H9 (cell line): Measurements from ENCODE around the gene ABCB1. TPM values are rescaled to one million over a fixed set of nuclear protein-coding genes. Genes with fewer than 3 reads are reported as not detected.

Source experiments
- DNase-seq: peaks from one replicate; pipeline ENCODE4 v3.0.0-alpha.2; 2017
- H2AFZ ChIP-seq: one replicate; pipeline ENCODE4 v1.6.1; 2013; ENCODE audit warnings: mild to moderate bottlenecking, low read length, control low read depth, moderate library complexity
- H2AK5ac ChIP-seq: 2 replicates; pipeline ENCODE4 v1.6.1; 2013; ENCODE audit warnings: low read length, control low read depth, mixed read lengths; ENCODE audit not compliant: insufficient read length
- H2BK120ac ChIP-seq: one replicate; pipeline ENCODE4 v1.6.1; 2013; ENCODE audit warnings: low read depth, mild to moderate bottlenecking, low read length, control low read depth, inconsistent platforms; ENCODE audit not compliant: poor library complexity, severe bottlenecking
- H2BK12ac ChIP-seq: 2 replicates; pipeline ENCODE4 v1.6.1; 2013; ENCODE audit warnings: low read length, control low read depth, mixed read lengths, low read depth; ENCODE audit not compliant: insufficient read length
- H2BK15ac ChIP-seq: 2 replicates; pipeline ENCODE4 v1.6.1; 2013; ENCODE audit warnings: low read depth, low read length, control low read depth
- H2BK20ac ChIP-seq: one replicate; pipeline ENCODE4 v1.6.1; 2013; ENCODE audit warnings: low read depth, mild to moderate bottlenecking, low read length, control low read depth, inconsistent platforms; ENCODE audit not compliant: poor library complexity, severe bottlenecking
- H2BK5ac ChIP-seq: 2 replicates; pipeline ENCODE4 v1.6.1; 2013; ENCODE audit warnings: low read length, control low read depth, mixed read lengths; ENCODE audit not compliant: insufficient read length
- H3K14ac ChIP-seq: 2 replicates; pipeline ENCODE4 v1.6.1; 2013; ENCODE audit warnings: low read length, control low read depth; ENCODE audit not compliant: insufficient read depth
- H3K18ac ChIP-seq: 2 replicates; pipeline ENCODE4 v1.6.1; 2013; ENCODE audit warnings: low read depth, mild to moderate bottlenecking, mixed read lengths, low read length, control low read depth; ENCODE audit not compliant: insufficient read length
- H3K23ac ChIP-seq: 2 replicates; pipeline ENCODE4 v1.6.1; 2013; ENCODE audit warnings: low read length, control low read depth, mixed read lengths, low read depth; ENCODE audit not compliant: insufficient read length
- H3K23me2 ChIP-seq: 2 replicates; pipeline ENCODE4 v1.6.1; 2013; ENCODE audit warnings: low read depth, mild to moderate bottlenecking, mixed read lengths, low read length, control low read depth; ENCODE audit not compliant: insufficient read length, poor library complexity, severe bottlenecking
- H3K27ac ChIP-seq: 2 replicates; pipeline ENCODE4 v1.5.1; 2013; ENCODE audit warnings: low read length, control low read depth, mixed read lengths, low read depth; ENCODE audit not compliant: insufficient read length
- H3K27me3 ChIP-seq: 2 replicates; pipeline ENCODE4 v1.6.1; 2013; ENCODE audit warnings: low read length, control low read depth, inconsistent platforms; ENCODE audit not compliant: insufficient read depth
- H3K4ac ChIP-seq: 2 replicates; pipeline ENCODE4 v1.6.1; 2013; ENCODE audit warnings: low read depth, mild to moderate bottlenecking, control low read depth, inconsistent platforms, low read length, moderate library complexity
- H3K4me1 ChIP-seq: 2 replicates; pipeline ENCODE4 v1.6.1; 2013; ENCODE audit warnings: low read length, control low read depth, inconsistent platforms; ENCODE audit not compliant: insufficient read depth
- H3K4me2 ChIP-seq: 2 replicates; pipeline ENCODE4 v1.6.1; 2013; ENCODE audit warnings: low read length, control low read depth, mixed read lengths; ENCODE audit not compliant: insufficient read length, insufficient read depth
- H3K56ac ChIP-seq: 2 replicates; pipeline ENCODE4 v1.6.1; 2013; ENCODE audit warnings: low read depth, mild to moderate bottlenecking, mixed read lengths, low read length, control low read depth; ENCODE audit not compliant: insufficient read length
- H3K79me1 ChIP-seq: 2 replicates; pipeline ENCODE4 v1.6.1; 2013; ENCODE audit warnings: low read depth, mild to moderate bottlenecking, moderate library complexity, low read length, control low read depth, inconsistent platforms; ENCODE audit not compliant: insufficient read depth, poor library complexity, severe bottlenecking
- H3K79me2 ChIP-seq: 2 replicates; pipeline ENCODE4 v1.6.1; 2013; ENCODE audit warnings: low read length, control low read depth, inconsistent platforms; ENCODE audit not compliant: insufficient read depth
- H3K9ac ChIP-seq: 2 replicates; pipeline ENCODE4 v1.6.1; 2013; ENCODE audit warnings: low read length, control low read depth, mixed read lengths; ENCODE audit not compliant: insufficient read length; ENCODE audit errors: extremely low read depth
- H3K9me3 ChIP-seq: one replicate; pipeline ENCODE4 v1.6.1; 2013; ENCODE audit warnings: low read depth, low read length, inconsistent platforms; ENCODE audit not compliant: control insufficient read depth
- H3T11ph ChIP-seq: one replicate; pipeline ENCODE4 v1.6.1; 2013; ENCODE audit warnings: mild to moderate bottlenecking, low read length, control low read depth, inconsistent platforms
- H4K20me1 ChIP-seq: one replicate; pipeline ENCODE4 v1.6.1; 2013; ENCODE audit not compliant: control insufficient read depth, insufficient read length, insufficient read depth
- H4K5ac ChIP-seq: 2 replicates; pipeline ENCODE4 v1.6.1; 2013; ENCODE audit warnings: low read depth, mild to moderate bottlenecking, mixed read lengths, low read length, control low read depth; ENCODE audit not compliant: insufficient read length
- H4K8ac ChIP-seq: replicated peaks from 2 replicates; pipeline ENCODE4 v1.6.1; 2013; ENCODE audit warnings: low read length, control low read depth, mixed read lengths, low read depth; ENCODE audit not compliant: insufficient read length
- H4K91ac ChIP-seq: 2 replicates; pipeline ENCODE4 v1.6.1; 2013; ENCODE audit warnings: low read depth, mild to moderate bottlenecking, moderate library complexity, mixed read lengths, low read length, control low read depth; ENCODE audit not compliant: insufficient read length
- H3K27ac Mint-ChIP-seq, 3 experiments: 2 replicates in 2 of 3; 3 replicates in 1 of 3; pipeline ENCODE4 v1.8.0; 2020 to 2021; ENCODE audit warnings: mixed read lengths in 3 of 3, mild to moderate bottlenecking in 1 of 3, moderate library complexity in 1 of 3
- H3K27me3 Mint-ChIP-seq: 2 replicates; pipeline ENCODE4 v1.8.0; 2021; ENCODE audit warnings: low read depth, mild to moderate bottlenecking, moderate library complexity, mixed read lengths
- H3K36me3 Mint-ChIP-seq, 3 experiments: 2 replicates in 2 of 3; 3 replicates in 1 of 3; pipeline ENCODE4 v1.8.0; 2020 to 2021; ENCODE audit warnings: low read depth in 3 of 3, mixed read lengths in 3 of 3; ENCODE audit not compliant: insufficient read depth in 1 of 3
- H3K4me1 Mint-ChIP-seq, 2 experiments: 2 replicates each; pipeline ENCODE4 v1.8.0; 2020; ENCODE audit warnings: mixed read lengths in 2 of 2
- H3K4me3 Mint-ChIP-seq, 2 experiments: 2 replicates in 1 of 2; 3 replicates in 1 of 2; pipeline ENCODE4 v1.8.0; 2020 to 2021; ENCODE audit warnings: mild to moderate bottlenecking in 2 of 2, mixed read lengths in 2 of 2, moderate library complexity in 1 of 2
- H3K9me3 Mint-ChIP-seq, 2 experiments: 2 replicates in 1 of 2; 3 replicates in 1 of 2; pipeline ENCODE4 v1.8.0; 2020; ENCODE audit warnings: mild to moderate bottlenecking in 2 of 2, mixed read lengths in 2 of 2, moderate library complexity in 1 of 2
- WGBS: extraction: QIAGEN DNeasy Blood & Tissue Kit; methylation state at CpG from one replicate; pipeline ENCODE4 v1.1.7; 2013; ENCODE audit warnings: missing lambda C conversion rate, low lambda C conversion rate, mixed read lengths; ENCODE audit not compliant: insufficient read length; ENCODE audit errors: extremely low coverage; 5-methylcytosine and 5-hydroxymethylcytosine counted together
- total RNA-seq: library from RNA; stranded (reverse); gene quantifications from 2 replicates; pipeline ENCODE4 v1.2.1, GENCODE V29; 2021
- TF ChIP-seq, protein P1 (sequence below): fragments of 200-600 bp; sonication (generic); conservative IDR thresholded peaks from 3 replicates; pipeline ENCODE4 v1.8.0; 2021; ENCODE audit warnings: antibody characterized with exemption, mild to moderate bottlenecking

The ABCB1 gene
- total RNA-seq, 1 experiment from 2014 or later = 0.33 TPM

DNA sequence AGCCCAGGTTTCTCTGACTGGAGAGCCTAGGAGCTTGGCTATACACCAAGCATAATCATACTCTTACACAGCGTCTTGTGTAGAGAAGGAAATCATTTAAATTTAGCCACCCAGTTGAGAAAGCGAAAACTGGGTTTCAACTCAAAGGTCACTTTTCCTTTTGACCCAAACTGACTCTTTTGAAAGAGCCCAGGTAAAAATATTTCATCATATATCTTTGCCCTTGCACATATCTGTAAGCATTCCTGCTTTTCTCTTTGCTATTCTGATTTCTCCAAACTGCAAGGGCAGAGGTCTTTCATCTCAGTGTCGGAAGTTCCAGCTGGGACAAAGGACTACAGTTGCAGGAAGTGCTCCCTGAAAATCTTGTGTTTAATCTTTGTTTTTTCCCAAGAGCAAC is 103.2 kb downstream of the ABCB1 start:
- Histone ChIP-seq H3K23me2 (no peaks in the 10 kb centered on the region), H2AFZ (no peak overlapping the region), H2BK120ac (no peak overlapping the region), H3K9ac (no peak overlapping the region), H3K79me1 (no peaks in the 10 kb centered on the region), H2BK20ac (no peak overlapping the region), H3K79me2 (no peaks in the 10 kb centered on the region), H3K9me3 (no peaks in the 10 kb centered on the region), H3K27me3 (no peaks in the 10 kb centered on the region), H3K27ac (no peak overlapping the region), H3T11ph (no peak overlapping the region), H3K4ac (no peak overlapping the region), H2BK12ac (no peak overlapping the region), H3K56ac (no peak overlapping the region), H2BK15ac (no peak overlapping the region), H3K4me1 (no peaks in the 10 kb centered on the region), H3K14ac (no peak overlapping the region), H4K20me1 (no peaks in the 10 kb centered on the region), H2AK5ac (no peak overlapping the region), H4K5ac (no peak overlapping the region), H3K18ac (no peak overlapping the region), H4K91ac (no peak overlapping the region), H2BK5ac (no peak overlapping the region), H3K4me2 (no peak overlapping the region), H4K8ac (no peak overlapping the region), H3K23ac (no peak overlapping the region)
- Mint-ChIP-seq H3K27me3 (no peaks in the 10 kb centered on the region; the same call in 1 of the 2 replicates), H3K4me1 (no peaks in the 10 kb centered on the region), H3K27ac (no peak overlapping the region), H3K4me3 (no peak overlapping the region), H3K36me3 (no peaks in the 10 kb centered on the region), H3K9me3 (no peaks in the 10 kb centered on the region)
- TF ChIP-seq, protein P1, sequence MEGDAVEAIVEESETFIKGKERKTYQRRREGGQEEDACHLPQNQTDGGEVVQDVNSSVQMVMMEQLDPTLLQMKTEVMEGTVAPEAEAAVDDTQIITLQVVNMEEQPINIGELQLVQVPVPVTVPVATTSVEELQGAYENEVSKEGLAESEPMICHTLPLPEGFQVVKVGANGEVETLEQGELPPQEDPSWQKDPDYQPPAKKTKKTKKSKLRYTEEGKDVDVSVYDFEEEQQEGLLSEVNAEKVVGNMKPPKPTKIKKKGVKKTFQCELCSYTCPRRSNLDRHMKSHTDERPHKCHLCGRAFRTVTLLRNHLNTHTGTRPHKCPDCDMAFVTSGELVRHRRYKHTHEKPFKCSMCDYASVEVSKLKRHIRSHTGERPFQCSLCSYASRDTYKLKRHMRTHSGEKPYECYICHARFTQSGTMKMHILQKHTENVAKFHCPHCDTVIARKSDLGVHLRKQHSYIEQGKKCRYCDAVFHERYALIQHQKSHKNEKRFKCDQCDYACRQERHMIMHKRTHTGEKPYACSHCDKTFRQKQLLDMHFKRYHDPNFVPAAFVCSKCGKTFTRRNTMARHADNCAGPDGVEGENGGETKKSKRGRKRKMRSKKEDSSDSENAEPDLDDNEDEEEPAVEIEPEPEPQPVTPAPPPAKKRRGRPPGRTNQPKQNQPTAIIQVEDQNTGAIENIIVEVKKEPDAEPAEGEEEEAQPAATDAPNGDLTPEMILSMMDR = no peak
- DNase-seq = no peak
- WGBS = no CpG with 5 or more reads among the region's 3 CpGs
